ENCODE data around the gene LRP5.

- TF ChIP-seq CTCF (optimal IDR thresholded peaks at IDR 0.05 in 1 of 3, IDR thresholded peaks at IDR 0.05 in 1 of 3, conservative IDR thresholded peaks at IDR 0.05 in 1 of 3; ENCODE audit: extremely low read depth in 1 of 3, insufficient read depth in 2 of 3, low read length in 3 of 3) (no peak), EZH2 (IDR thresholded peaks at IDR 0.05; ENCODE audit: low read length) (no peak)
These were observed 130.0 kb downstream of the LRP5 start for GRCh38 chr11:68442433-68442832.

All from keratinocyte (primary cell).